HCT116 (cell line): ENCODE measurements around the gene TGM4. TPM values are rescaled to one million over a fixed set of nuclear protein-coding genes. Genes with fewer than 3 reads are reported as not detected.

Experiments
- ATAC-seq: fragments of 200-7000 bp; cut with Tn5 transposase; 2 replicates; pipeline ENCODE4 v1.9.1; 2020; ENCODE audit warnings: mild to moderate bottlenecking, moderate library complexity
- BruUV-seq: library from RNA; stranded (reverse); fragments of 400-500 nt; replicated peaks from 2 replicates; lab custom pipeline; 2021; lab: Mats Ljungman, UMichigan
- CTCF ChIA-PET: fragments of 300-600 bp; sonication (Branson Sonifier 250); formaldehyde crosslinking; loops from one replicate; lab custom pipeline; 2021; ENCODE audit warnings: antibody characterized with exemption; lab: Charles Lee
- POLR2A ChIA-PET: fragments of 300-600, 350-600 bp; sonication (Branson Sonifier 250); formaldehyde crosslinking; loops from one replicate; lab custom pipeline; 2021; ENCODE audit warnings: antibody characterized with exemption; lab: Charles Lee
- RAD21 ChIA-PET, 2 experiments: fragments of 300-600 bp; sonication (Branson Sonifier 250); formaldehyde crosslinking; loops; one replicate each; lab custom pipeline; 2023; ENCODE audit warnings: low total read pairs in 2 of 2; ENCODE audit not compliant: uncharacterized antibody in 2 of 2, unreplicated experiment in 2 of 2, low non-redundant PET in 1 of 2; lab: Charles Lee
- DNase-seq: peaks from one replicate; pipeline ENCODE4 v3.0.0-alpha.2; 2010; ENCODE audit warnings: low read depth, low spot score
- H2AFZ ChIP-seq: fragments of 200-600 bp; shearing (Covaris generic), sonication (generic); 2 replicates; pipeline ENCODE4 v1.6.1; 2017; ENCODE audit warnings: low read depth, mixed run types, mixed read lengths, antibody characterized with exemption, low read length; ENCODE audit not compliant: poor library complexity, severe bottlenecking
- H3K27ac ChIP-seq: 2 replicates; pipeline ENCODE4 v1.5.1; 2012; ENCODE audit warnings: low read depth, low read length
- H3K27me3 ChIP-seq: fragments of 200-600 bp; sonication (generic); 2 replicates; pipeline ENCODE4 v1.6.1; 2016; ENCODE audit warnings: mixed run types, low read length, mixed read lengths; ENCODE audit not compliant: insufficient read depth
- H3K36me3 ChIP-seq, 2 experiments: fragments of 200-500 bp in 1 of 2; fragments of 200-600 bp in 1 of 2; sonication (Bioruptor generic) in 1 of 2; sonication (generic) in 1 of 2; 2 replicates each; pipeline versions ENCODE4 v1.5.1 to v1.6.1; 2014 to 2016; ENCODE audit warnings: low read length in 2 of 2, inconsistent platforms in 1 of 2, mixed read lengths in 1 of 2, mixed run types in 1 of 2; ENCODE audit not compliant: insufficient read depth in 2 of 2, control insufficient read depth in 1 of 2
- H3K4me1 ChIP-seq, 2 experiments: fragments of 200-600 bp in 1 of 2; sonication (generic) in 1 of 2; 2 replicates each; pipeline versions ENCODE4 v1.5.1 to v1.6.1; 2012 to 2017; ENCODE audit warnings: low read length in 2 of 2, inconsistent platforms in 1 of 2, mild to moderate bottlenecking in 1 of 2, mixed read lengths in 1 of 2, mixed run types in 1 of 2, moderate library complexity in 1 of 2; ENCODE audit not compliant: insufficient read depth in 2 of 2, control insufficient read depth in 1 of 2
- H3K4me2 ChIP-seq: fragments of 200-600 bp; sonication (generic); 2 replicates; pipeline ENCODE4 v1.6.1; 2017; ENCODE audit warnings: mixed run types, low read length, mixed read lengths
- H3K4me3 ChIP-seq, 2 experiments: fragments of 200-600 bp in 1 of 2; sonication (generic) in 1 of 2; replicated peaks in 1 of 2; 2 replicates each; pipeline ENCODE4 v1.5.1; 2011 to 2016; ENCODE audit warnings: low read length in 2 of 2, control low read depth in 1 of 2, low read depth in 1 of 2, mild to moderate bottlenecking in 1 of 2, mixed read lengths in 1 of 2, mixed run types in 1 of 2
- H3K79me2 ChIP-seq: fragments of 200-600 bp; sonication (generic); 2 replicates; pipeline ENCODE4 v1.6.1; 2017; ENCODE audit warnings: mild to moderate bottlenecking, mixed run types, low read length, moderate library complexity, mixed read lengths; ENCODE audit not compliant: insufficient read depth
- H3K9ac ChIP-seq: fragments of 200-600 bp; sonication (generic); 2 replicates; pipeline ENCODE4 v1.6.1; 2016; ENCODE audit warnings: low read length, mixed read lengths
- H3K9me2 ChIP-seq: fragments of 200-600 bp; sonication (generic), shearing (Covaris generic); 2 replicates; pipeline ENCODE4 v1.6.1; 2017; ENCODE audit warnings: mixed run types, mild to moderate bottlenecking, moderate library complexity; ENCODE audit not compliant: insufficient read depth
- H3K9me3 ChIP-seq, 2 experiments: fragments of 200-500 bp in 1 of 2; fragments of 200-600 bp in 1 of 2; sonication (Bioruptor generic) in 1 of 2; sonication (generic) in 1 of 2; 2 replicates each; pipeline ENCODE4 v1.6.1; 2014 to 2017; ENCODE audit warnings: low read length in 2 of 2, mixed read lengths in 2 of 2, inconsistent platforms in 1 of 2, low read depth in 1 of 2, mild to moderate bottlenecking in 1 of 2, mixed run types in 1 of 2, moderate library complexity in 1 of 2; ENCODE audit not compliant: control insufficient read depth in 1 of 2, insufficient read depth in 1 of 2
- H4K20me1 ChIP-seq: fragments of 200-600 bp; sonication (generic), shearing (Covaris generic); 2 replicates; pipeline ENCODE4 v1.6.1; 2017; ENCODE audit warnings: mixed run types, mild to moderate bottlenecking, moderate library complexity; ENCODE audit not compliant: insufficient read depth
- CBX3 ChIP-seq: IDR thresholded peaks from 2 replicates; pipeline ENCODE4 v1.6.1; 2012; ENCODE audit warnings: low read depth
- CEBPB ChIP-seq: IDR thresholded peaks from 2 replicates; pipeline ENCODE4 v1.6.1; 2012; ENCODE audit warnings: low read depth
- EGR1 ChIP-seq: IDR thresholded peaks from 2 replicates; pipeline ENCODE4 v1.6.1; 2012; ENCODE audit warnings: low read depth
- ELF1 ChIP-seq: IDR thresholded peaks from 2 replicates; pipeline ENCODE4 v1.6.1; 2012; ENCODE audit warnings: low read depth, borderline replicate concordance
- EZH2phosphoT487 ChIP-seq: fragments of 200-600 bp; IDR thresholded peaks from 2 replicates; pipeline ENCODE4 v1.6.1; 2018; ENCODE audit warnings: antibody characterized with exemption, borderline replicate concordance
- JUND ChIP-seq: IDR thresholded peaks from 2 replicates; pipeline ENCODE4 v1.6.1; 2012
- POLR2A ChIP-seq: IDR thresholded peaks from 2 replicates; pipeline ENCODE4 v1.7.0; 2011; ENCODE audit warnings: borderline replicate concordance; ENCODE audit not compliant: insufficient read depth, insufficient read length; ENCODE audit errors: extremely low read depth
- POLR2AphosphoS5 ChIP-seq: IDR thresholded peaks from 2 replicates; pipeline ENCODE4 v1.6.1; 2011; ENCODE audit warnings: mild to moderate bottlenecking, low read depth, low read length, moderate library complexity
- RAD21 ChIP-seq: IDR thresholded peaks from 2 replicates; pipeline ENCODE4 v1.6.1; 2012; ENCODE audit warnings: low read depth, mild to moderate bottlenecking
- SIN3A ChIP-seq: IDR thresholded peaks from 2 replicates; pipeline ENCODE4 v1.6.1; 2012; ENCODE audit warnings: low read depth
- SRF ChIP-seq: IDR thresholded peaks from 2 replicates; pipeline ENCODE4 v1.6.1; 2012; ENCODE audit warnings: low read depth
- YY1 ChIP-seq: IDR thresholded peaks from 2 replicates; pipeline ENCODE4 v1.6.1; 2011; ENCODE audit warnings: low read length, low read depth, moderate library complexity, mild to moderate bottlenecking; ENCODE audit not compliant: insufficient replicate concordance; ENCODE audit errors: extremely low read depth
- ZNF274 ChIP-seq: fragments of 200-500 bp; sonication (Bioruptor generic); IDR thresholded peaks from 2 replicates; pipeline ENCODE4 v1.6.1; 2014; ENCODE audit warnings: mild to moderate bottlenecking, low read depth, low read length, inconsistent platforms
- intact Hi-C: fragments of 100-400 bp; cut with micrococcal nuclease; formaldehyde crosslinking; loops from 2 replicates; pipeline ENCODE4 v1.10.0; 2022
- total RNA-seq: library from RNA; stranded (reverse); gene quantifications from one replicate; pipeline ENCODE4 v1.2.1, GENCODE V29; 2021; ENCODE audit not compliant: unreplicated experiment
- TF ChIP-seq, protein P1 (sequence below): IDR thresholded peaks from 2 replicates; pipeline ENCODE4 v1.6.1; 2012; ENCODE audit warnings: low read depth

The TGM4 gene
- total RNA-seq, 1 experiment from 2014 or later = not detected

DNA sequence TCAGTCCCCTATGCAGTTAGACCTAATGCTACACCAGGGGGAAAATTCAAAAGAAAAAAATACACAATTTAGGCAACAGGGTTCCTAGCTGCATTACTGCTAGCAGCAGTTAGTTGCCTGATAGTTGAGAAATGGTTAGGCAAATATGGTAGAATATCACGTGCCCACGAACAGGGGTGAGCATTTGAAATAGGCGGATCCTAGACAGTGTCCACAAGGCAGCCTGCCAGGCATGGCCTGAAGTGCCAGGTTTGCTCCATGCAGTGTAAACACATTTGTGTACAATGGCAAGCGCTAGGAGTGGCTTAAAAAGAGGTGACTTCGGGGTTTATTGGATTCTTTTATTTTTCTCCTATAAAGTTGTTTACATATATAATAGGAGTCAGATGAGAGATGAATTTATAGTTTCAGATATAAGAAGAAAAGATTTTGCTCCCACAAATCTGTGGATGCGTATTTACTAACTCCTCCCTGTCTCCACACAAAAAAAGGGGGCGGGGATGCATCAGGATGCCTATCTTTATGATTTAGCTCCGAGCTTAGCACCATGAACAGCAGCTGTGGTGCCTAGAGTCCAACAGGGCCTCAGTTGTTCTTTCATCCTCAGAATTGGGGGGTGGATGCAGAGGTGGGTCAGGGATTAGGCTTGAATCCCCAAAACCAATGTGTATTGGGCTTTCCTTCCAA, 3.9 kb upstream of the TGM4 start:
- ChIA-PET CTCF (no interaction called here), POLR2A (no interaction called here), RAD21 (no interaction called here)
- no peaks in the 10 kb centered on the region for H4K20me1 ChIP-seq
- H3K9me2 ChIP-seq = no peaks in the 10 kb centered on the region
- H3K79me2 ChIP-seq = no peaks in the 10 kb centered on the region
- no peak overlapping the region for H2AFZ ChIP-seq
- H3K27ac ChIP-seq = no peak overlapping the region
- H3K36me3 ChIP-seq = peaks cover 0 to 1% of the 10 kb centered on the region in 2 experiments; a peak in 1 of 4 replicates
- no peak for DNase-seq
- no peaks in the 10 kb centered on the region for H3K9me3 ChIP-seq
- no peak overlapping the region for H3K9ac ChIP-seq
- BruUV-seq = no TSS peak
- no peak overlapping the region for H3K4me3 ChIP-seq
- intact Hi-C loops = no loop called here
- no peak for TF ChIP-seq SRF
- no peak for TF ChIP-seq POLR2AphosphoS5
- no peak for TF ChIP-seq JUND
- TF ChIP-seq POLR2A = no peak
- TF ChIP-seq ZNF274 = no peak
- no peak for TF ChIP-seq SIN3A
- no peak for TF ChIP-seq CBX3
- no peak for TF ChIP-seq ELF1
- no peak for ATAC-seq
- no peak overlapping the region for H3K4me2 ChIP-seq
- H3K27me3 ChIP-seq = no peaks in the 10 kb centered on the region
- H3K4me1 ChIP-seq = no peaks in the 10 kb centered on the region

DNA sequence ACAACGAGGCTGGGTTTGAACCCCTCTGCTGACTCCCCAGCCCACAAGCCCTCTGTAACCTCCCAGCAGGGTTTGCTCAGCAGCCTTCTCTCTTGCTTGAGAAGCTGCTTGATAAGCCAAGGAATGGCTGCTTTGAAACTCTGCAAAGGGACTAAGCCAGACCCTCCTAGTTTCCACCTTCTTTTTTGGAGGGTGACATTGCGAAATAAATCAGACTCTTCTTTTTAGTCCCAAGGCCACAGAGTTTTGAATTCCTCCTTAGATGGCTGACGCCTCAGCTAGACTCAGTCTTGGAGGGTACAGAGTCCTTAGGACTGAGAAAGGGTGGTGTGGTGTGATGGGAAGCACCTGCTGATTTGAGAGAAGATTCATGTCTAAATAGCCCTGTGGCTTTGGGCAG, 1.2 kb downstream of the TGM4 start:
- TF ChIP-seq POLR2A (no peak), EGR1 (no peak), EZH2phosphoT487 (no peak), CEBPB (no peak), CBX3 (no peak), POLR2AphosphoS5 (no peak), SIN3A (no peak), RAD21 (no peak), SRF (no peak), YY1 (no peak)
- TF ChIP-seq, protein P1, sequence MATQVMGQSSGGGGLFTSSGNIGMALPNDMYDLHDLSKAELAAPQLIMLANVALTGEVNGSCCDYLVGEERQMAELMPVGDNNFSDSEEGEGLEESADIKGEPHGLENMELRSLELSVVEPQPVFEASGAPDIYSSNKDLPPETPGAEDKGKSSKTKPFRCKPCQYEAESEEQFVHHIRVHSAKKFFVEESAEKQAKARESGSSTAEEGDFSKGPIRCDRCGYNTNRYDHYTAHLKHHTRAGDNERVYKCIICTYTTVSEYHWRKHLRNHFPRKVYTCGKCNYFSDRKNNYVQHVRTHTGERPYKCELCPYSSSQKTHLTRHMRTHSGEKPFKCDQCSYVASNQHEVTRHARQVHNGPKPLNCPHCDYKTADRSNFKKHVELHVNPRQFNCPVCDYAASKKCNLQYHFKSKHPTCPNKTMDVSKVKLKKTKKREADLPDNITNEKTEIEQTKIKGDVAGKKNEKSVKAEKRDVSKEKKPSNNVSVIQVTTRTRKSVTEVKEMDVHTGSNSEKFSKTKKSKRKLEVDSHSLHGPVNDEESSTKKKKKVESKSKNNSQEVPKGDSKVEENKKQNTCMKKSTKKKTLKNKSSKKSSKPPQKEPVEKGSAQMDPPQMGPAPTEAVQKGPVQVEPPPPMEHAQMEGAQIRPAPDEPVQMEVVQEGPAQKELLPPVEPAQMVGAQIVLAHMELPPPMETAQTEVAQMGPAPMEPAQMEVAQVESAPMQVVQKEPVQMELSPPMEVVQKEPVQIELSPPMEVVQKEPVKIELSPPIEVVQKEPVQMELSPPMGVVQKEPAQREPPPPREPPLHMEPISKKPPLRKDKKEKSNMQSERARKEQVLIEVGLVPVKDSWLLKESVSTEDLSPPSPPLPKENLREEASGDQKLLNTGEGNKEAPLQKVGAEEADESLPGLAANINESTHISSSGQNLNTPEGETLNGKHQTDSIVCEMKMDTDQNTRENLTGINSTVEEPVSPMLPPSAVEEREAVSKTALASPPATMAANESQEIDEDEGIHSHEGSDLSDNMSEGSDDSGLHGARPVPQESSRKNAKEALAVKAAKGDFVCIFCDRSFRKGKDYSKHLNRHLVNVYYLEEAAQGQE = no peak
- intact Hi-C loops = no loop called here
- Histone ChIP-seq H4K20me1 (no peaks in the 10 kb centered on the region), H3K4me2 (no peak overlapping the region), H2AFZ (no peak overlapping the region), H3K27me3 (no peaks in the 10 kb centered on the region), H3K36me3 (no peaks in the 10 kb centered on the region), H3K79me2 (no peaks in the 10 kb centered on the region), H3K4me1 (peaks cover 0 to 5% of the 10 kb centered on the region in 2 experiments; a peak in 1 of 4 replicates), H3K27ac (no peak overlapping the region), H3K9me3 (no peaks in the 10 kb centered on the region), H3K9me2 (no peaks in the 10 kb centered on the region), H3K4me3 (no peak overlapping the region), H3K9ac (no peak overlapping the region)
- ChIA-PET POLR2A (no interaction called here), CTCF (no interaction called here), RAD21 (no interaction called here)
- DNase-seq (no peak), ATAC-seq (no peak)
- no TSS peak for BruUV-seq
